ENCODE results near the gene ANKRD18B.
"Not testable (repeated sequence)": the region's sequence is repeated elsewhere in the genome, so short reads cannot be mapped to it uniquely, and the experiment has no call there.

DNA sequence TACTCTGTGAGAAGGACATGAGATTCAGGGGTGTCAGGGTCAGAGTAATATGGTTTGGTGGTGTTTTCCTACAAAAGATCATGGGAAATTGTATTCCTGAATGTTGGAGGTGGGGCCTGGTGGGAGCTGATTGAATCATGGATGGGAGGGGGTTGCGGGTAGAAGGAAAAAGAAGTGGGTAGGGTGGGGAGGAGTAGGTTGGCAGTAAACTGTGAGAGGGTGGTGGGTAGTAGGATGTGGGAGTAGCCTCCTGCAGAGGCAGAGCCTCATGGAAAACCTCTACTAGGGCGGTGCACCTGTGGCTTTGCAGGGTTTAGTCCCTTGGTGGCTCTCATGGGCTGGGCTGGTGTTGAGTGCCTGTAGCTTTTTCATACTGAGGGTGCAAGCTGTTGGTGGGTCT, 66.8 kb downstream of the ANKRD18B start:
- TF ChIP-seq, protein P1, sequence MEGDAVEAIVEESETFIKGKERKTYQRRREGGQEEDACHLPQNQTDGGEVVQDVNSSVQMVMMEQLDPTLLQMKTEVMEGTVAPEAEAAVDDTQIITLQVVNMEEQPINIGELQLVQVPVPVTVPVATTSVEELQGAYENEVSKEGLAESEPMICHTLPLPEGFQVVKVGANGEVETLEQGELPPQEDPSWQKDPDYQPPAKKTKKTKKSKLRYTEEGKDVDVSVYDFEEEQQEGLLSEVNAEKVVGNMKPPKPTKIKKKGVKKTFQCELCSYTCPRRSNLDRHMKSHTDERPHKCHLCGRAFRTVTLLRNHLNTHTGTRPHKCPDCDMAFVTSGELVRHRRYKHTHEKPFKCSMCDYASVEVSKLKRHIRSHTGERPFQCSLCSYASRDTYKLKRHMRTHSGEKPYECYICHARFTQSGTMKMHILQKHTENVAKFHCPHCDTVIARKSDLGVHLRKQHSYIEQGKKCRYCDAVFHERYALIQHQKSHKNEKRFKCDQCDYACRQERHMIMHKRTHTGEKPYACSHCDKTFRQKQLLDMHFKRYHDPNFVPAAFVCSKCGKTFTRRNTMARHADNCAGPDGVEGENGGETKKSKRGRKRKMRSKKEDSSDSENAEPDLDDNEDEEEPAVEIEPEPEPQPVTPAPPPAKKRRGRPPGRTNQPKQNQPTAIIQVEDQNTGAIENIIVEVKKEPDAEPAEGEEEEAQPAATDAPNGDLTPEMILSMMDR (IDR thresholded peaks at IDR 0.05; ENCODE audit: insufficient read depth, low read length): not testable (repeated sequence)
- TF ChIP-seq POLR2AphosphoS5 (IDR thresholded peaks at IDR 0.05; ENCODE audit: low read depth); GABPA (IDR thresholded peaks at IDR 0.05; ENCODE audit: low read depth); SPI1 (IDR thresholded peaks at IDR 0.05; ENCODE audit: borderline replicate concordance, low read depth): not testable (repeated sequence)
- TF ChIP-seq, protein P2, sequence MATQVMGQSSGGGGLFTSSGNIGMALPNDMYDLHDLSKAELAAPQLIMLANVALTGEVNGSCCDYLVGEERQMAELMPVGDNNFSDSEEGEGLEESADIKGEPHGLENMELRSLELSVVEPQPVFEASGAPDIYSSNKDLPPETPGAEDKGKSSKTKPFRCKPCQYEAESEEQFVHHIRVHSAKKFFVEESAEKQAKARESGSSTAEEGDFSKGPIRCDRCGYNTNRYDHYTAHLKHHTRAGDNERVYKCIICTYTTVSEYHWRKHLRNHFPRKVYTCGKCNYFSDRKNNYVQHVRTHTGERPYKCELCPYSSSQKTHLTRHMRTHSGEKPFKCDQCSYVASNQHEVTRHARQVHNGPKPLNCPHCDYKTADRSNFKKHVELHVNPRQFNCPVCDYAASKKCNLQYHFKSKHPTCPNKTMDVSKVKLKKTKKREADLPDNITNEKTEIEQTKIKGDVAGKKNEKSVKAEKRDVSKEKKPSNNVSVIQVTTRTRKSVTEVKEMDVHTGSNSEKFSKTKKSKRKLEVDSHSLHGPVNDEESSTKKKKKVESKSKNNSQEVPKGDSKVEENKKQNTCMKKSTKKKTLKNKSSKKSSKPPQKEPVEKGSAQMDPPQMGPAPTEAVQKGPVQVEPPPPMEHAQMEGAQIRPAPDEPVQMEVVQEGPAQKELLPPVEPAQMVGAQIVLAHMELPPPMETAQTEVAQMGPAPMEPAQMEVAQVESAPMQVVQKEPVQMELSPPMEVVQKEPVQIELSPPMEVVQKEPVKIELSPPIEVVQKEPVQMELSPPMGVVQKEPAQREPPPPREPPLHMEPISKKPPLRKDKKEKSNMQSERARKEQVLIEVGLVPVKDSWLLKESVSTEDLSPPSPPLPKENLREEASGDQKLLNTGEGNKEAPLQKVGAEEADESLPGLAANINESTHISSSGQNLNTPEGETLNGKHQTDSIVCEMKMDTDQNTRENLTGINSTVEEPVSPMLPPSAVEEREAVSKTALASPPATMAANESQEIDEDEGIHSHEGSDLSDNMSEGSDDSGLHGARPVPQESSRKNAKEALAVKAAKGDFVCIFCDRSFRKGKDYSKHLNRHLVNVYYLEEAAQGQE (IDR thresholded peaks at IDR 0.05; ENCODE audit: insufficient replicate concordance, low read depth): not testable (repeated sequence)
